ENCODE measurements around the gene DLG2. TPM values are rescaled to one million over a fixed set of nuclear protein-coding genes. Genes with fewer than 3 reads are reported as not detected.
A peak's percentile ranks its signal among the peaks of the same experiment; 100 is the strongest.

Gene DLG2
- total and polyA plus RNA-seq, 2 of the 8 experiments (the other 6 are each of a cell fraction or from before 2014, with no cell fraction given): 1.7 to 14.3 TPM

DNA sequence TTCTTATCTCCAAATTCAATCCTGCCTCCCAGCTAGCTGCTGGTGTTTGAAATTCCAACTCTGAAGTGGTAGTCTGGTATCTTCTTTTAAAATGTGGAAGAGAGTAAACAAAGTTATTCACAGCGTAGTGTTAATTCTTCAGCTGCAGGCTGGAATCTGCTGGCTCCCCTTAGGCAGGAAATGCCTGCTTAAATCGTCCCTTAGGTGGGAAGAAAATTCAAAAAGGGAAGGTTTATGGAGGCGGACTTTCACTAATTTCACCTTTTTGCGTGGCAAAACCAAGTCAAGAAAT lies 1901.9 kb downstream of the DLG2 start:
- Histone ChIP-seq H2AK5ac (ENCODE audit: low read depth, low read length) (no peak overlapping the region), H2AFZ (ENCODE audit: low read length) (peak overlapping the region; percentile 98), H3K23ac (ENCODE audit: insufficient read length) (no peak overlapping the region), H3K14ac (ENCODE audit: insufficient read length) (no peak overlapping the region), H3K18ac (ENCODE audit: extremely low read depth, low read length) (peak overlapping the region; percentile 29; the same call in 1 of the 2 replicates), H2BK120ac (replicated peaks; ENCODE audit: low read depth, low read length) (no peak overlapping the region), H3K27ac (ENCODE audit: low read depth, low read length) (peak overlapping the region; percentile 57), H4K8ac (ENCODE audit: extremely low read depth, insufficient read depth, low read length) (no peak overlapping the region), H3K27me3 (replicated peaks in 1 of 4; ENCODE audit: control insufficient read depth in 3 of 4, extremely low read depth in 1 of 4, insufficient read depth in 3 of 4, low read length in 3 of 4) (no peaks in the 10 kb centered on the region), H2BK12ac (ENCODE audit: low read depth, low read length) (no peak overlapping the region; the same call in 1 of the 2 replicates), H2BK20ac (ENCODE audit: low read length) (no peak overlapping the region), H3K4me3 (ENCODE audit: extremely low read depth in 1 of 4, insufficient read depth in 2 of 4, low read depth in 3 of 4, low read length in 4 of 4) (peak overlapping the region; percentile 18 to 51 (median 26); a peak in 6 of 8 replicates), H3K9me3 (ENCODE audit: insufficient read depth in 2 of 2, low read depth in 1 of 2, low read length in 1 of 2) (no peaks in the 10 kb centered on the region), H3K9ac (replicated peaks in 1 of 4; ENCODE audit: extremely low read depth in 1 of 4, low read depth in 3 of 4, low read length in 3 of 4) (peak overlapping the region in 2 of 4 experiments; percentile 32 to 39; a peak in 3 of 7 replicates), H3K56ac (replicated peaks; ENCODE audit: insufficient read length, low read depth, low read length) (no peak overlapping the region), H2BK15ac (ENCODE audit: low read length) (no peak overlapping the region), H2BK5ac (ENCODE audit: low read depth, low read length) (no peak overlapping the region), H3K4me1 (replicated peaks in 1 of 4; ENCODE audit: control insufficient read depth in 3 of 4, insufficient read depth in 4 of 4, low read length in 3 of 4) (peaks cover 8 to 22% (median 16%) of the 10 kb centered on the region in 4 experiments; a peak in 6 of 7 replicates), H3K79me2 (ENCODE audit: control insufficient read depth in 1 of 2, insufficient read depth in 2 of 2, low read length in 2 of 2) (no peaks in the 10 kb centered on the region), H3K4ac (replicated peaks; ENCODE audit: insufficient read length, low read depth, low read length) (no peak overlapping the region), H4K20me1 (replicated peaks in 1 of 2; ENCODE audit: control insufficient read depth in 1 of 2, insufficient read depth in 2 of 2, low read length in 2 of 2) (no peaks in the 10 kb centered on the region), H3K79me1 (ENCODE audit: low read depth, low read length) (no peaks in the 10 kb centered on the region), H4K5ac (ENCODE audit: insufficient read length, low read depth, low read length) (no peak overlapping the region), H3K23me2 (ENCODE audit: low read depth, low read length) (no peaks in the 10 kb centered on the region; the same call in 1 of the 2 replicates), H4K91ac (replicated peaks; ENCODE audit: insufficient read length, low read length) (no peak overlapping the region), H3K36me3 (ENCODE audit: control insufficient read depth in 2 of 4, insufficient read depth in 4 of 4, low read length in 3 of 4) (no peaks in the 10 kb centered on the region), H3K4me2 (ENCODE audit: insufficient read depth in 1 of 2, low read depth in 2 of 2, low read length in 2 of 2) (peak overlapping the region; percentile 69 to 87)
- FAIRE-seq (no peak), DNase-seq (ENCODE audit: low read depth in 1 of 2, low spot score in 2 of 2) (no peak)
- CTCF ChIA-PET (ENCODE audit: partially characterized antibody): interaction anchor here (0.5 to 3.7 kb wide), 10 partner anchors 41 to 437 kb away, joined by 3 to 20 read pairs (median 3); no protein-coding TSS in a partner anchor
- POLR2A ChIA-PET (ENCODE audit: partially characterized antibody): interaction anchor here (1.2 kb wide), 1 partner anchor 44 kb away, joined by 3 read pairs; no protein-coding TSS in a partner anchor
- 4% methylated on average over 4 of the region's 4 CpGs; no CpG with 5 or more reads in 1 of the 2 experiments for WGBS, 2 experiments (ENCODE audit: extremely low coverage in 1 of 2, insufficient coverage in 1 of 2, insufficient read length in 1 of 2, insufficient replicate concordance in 2 of 2, low coverage in 1 of 2, low lambda C conversion rate in 2 of 2, missing lambda C conversion rate in 1 of 2)
- TF ChIP-seq TEAD4 (IDR thresholded peaks at IDR 0.05; ENCODE audit: low read depth, low read length) (0 out of 2 replicates have a peak, but pooled peaks have one; percentile 19), SP2 (IDR thresholded peaks at IDR 0.05; ENCODE audit: low read length) (no peak)
